Measurements from ENCODE around the gene RAB38. TPM values are rescaled to one million over a fixed set of nuclear protein-coding genes. Genes with fewer than 3 reads are reported as not detected.

The RAB38 gene
- total RNA-seq, 1 experiment from 2014 or later: 77.7 TPM

DNA sequence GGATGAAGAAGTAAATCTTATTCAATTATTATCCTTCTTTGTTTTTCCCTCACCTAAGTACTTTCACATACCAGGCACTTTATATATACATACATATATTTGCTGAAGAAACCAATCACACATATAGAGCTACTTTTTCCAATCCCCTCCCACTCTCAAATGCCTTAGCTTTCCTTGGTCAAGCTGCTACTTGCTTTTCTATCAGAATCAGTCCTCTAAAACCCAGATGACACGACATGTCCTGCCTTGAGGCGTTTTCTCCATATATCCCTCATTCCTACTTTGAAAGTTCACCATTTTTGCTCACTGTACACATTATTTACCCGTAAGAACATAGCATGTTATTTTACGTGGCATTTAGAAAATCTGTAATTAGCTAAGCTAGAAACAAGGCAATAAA is 5.4 kb downstream of the RAB38 start:
- H3K36me3 Mint-ChIP-seq (ENCODE audit: insufficient read depth, unreplicated experiment): peaks cover 16% of the 10 kb centered on the region
- H3K27ac Mint-ChIP-seq (ENCODE audit: low read depth, unreplicated experiment): peak overlapping the region; percentile 70
- DNase-seq (ENCODE audit: unreplicated experiment): peak; percentile 18
- POLR2A ChIA-PET: interaction anchor here (0.6 to 4.5 kb wide), 10 partner anchors 8 to 120 kb away, joined by 3 to 28 read pairs (median 3); no protein-coding TSS in a partner anchor
- intact Hi-C loops (cut with micrococcal nuclease): loop anchor here (5.0 to 10.0 kb wide), 4 partner anchors 68 to 705 kb away; no protein-coding TSS in a partner anchor
- CTCF ChIA-PET: interaction anchor here (0.6 to 2.6 kb wide), 11 partner anchors 11 to 706 kb away, joined by 3 to 16 read pairs (median 3); no protein-coding TSS in a partner anchor
- no peaks in the 10 kb centered on the region for H3K9me3 Mint-ChIP-seq (ENCODE audit: unreplicated experiment)
- BruUV-seq (replicated peaks): TSS peak; percentile 95
- peaks cover 45% of the 10 kb centered on the region for H3K4me1 Mint-ChIP-seq (ENCODE audit: insufficient read depth, unreplicated experiment)
- H3K27me3 Mint-ChIP-seq (ENCODE audit: insufficient read depth, unreplicated experiment): no peaks in the 10 kb centered on the region
- peak overlapping the region; percentile 40 for H3K4me3 Mint-ChIP-seq (ENCODE audit: unreplicated experiment)
- TF ChIP-seq, protein P1, sequence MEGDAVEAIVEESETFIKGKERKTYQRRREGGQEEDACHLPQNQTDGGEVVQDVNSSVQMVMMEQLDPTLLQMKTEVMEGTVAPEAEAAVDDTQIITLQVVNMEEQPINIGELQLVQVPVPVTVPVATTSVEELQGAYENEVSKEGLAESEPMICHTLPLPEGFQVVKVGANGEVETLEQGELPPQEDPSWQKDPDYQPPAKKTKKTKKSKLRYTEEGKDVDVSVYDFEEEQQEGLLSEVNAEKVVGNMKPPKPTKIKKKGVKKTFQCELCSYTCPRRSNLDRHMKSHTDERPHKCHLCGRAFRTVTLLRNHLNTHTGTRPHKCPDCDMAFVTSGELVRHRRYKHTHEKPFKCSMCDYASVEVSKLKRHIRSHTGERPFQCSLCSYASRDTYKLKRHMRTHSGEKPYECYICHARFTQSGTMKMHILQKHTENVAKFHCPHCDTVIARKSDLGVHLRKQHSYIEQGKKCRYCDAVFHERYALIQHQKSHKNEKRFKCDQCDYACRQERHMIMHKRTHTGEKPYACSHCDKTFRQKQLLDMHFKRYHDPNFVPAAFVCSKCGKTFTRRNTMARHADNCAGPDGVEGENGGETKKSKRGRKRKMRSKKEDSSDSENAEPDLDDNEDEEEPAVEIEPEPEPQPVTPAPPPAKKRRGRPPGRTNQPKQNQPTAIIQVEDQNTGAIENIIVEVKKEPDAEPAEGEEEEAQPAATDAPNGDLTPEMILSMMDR (IDR thresholded peaks at IDR 0.05; ENCODE audit: unreplicated experiment): no peak

DNA sequence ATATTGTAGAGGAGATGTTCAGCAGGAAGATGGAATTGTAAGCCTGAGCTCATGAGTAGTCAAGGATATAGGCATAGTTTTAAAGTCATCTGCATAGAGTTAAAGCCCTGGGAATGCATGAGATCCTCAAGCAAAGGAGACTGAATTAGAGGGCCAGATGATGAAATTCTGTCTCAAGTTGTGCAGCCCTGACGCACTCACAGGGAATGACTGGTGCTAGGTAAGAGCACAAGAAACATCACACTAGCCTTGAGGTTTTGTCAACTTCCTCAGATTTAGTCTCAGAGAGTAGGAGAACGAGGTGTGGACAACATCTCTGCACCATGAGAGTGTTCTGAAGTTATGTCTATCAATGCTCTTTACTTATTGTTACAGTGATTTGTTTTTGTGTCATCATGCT is 5.8 kb downstream of the RAB38 start:
- TF ChIP-seq, protein P1 (IDR thresholded peaks at IDR 0.05; ENCODE audit: unreplicated experiment): no peak
- peaks cover 45% of the 10 kb centered on the region for H3K4me1 Mint-ChIP-seq (ENCODE audit: insufficient read depth, unreplicated experiment)
- CTCF ChIA-PET: interaction anchor here (0.6 to 2.6 kb wide), 8 partner anchors 11 to 706 kb away, joined by 3 to 16 read pairs (median 3); no protein-coding TSS in a partner anchor
- no TSS peak for BruUV-seq (replicated peaks)
- no peaks in the 10 kb centered on the region for H3K9me3 Mint-ChIP-seq (ENCODE audit: unreplicated experiment)
- H3K27ac Mint-ChIP-seq (ENCODE audit: low read depth, unreplicated experiment): peak overlapping the region; percentile 70
- intact Hi-C loops (cut with micrococcal nuclease): no loop called here
- peak overlapping the region; percentile 40 for H3K4me3 Mint-ChIP-seq (ENCODE audit: unreplicated experiment)
- peaks cover 16% of the 10 kb centered on the region for H3K36me3 Mint-ChIP-seq (ENCODE audit: insufficient read depth, unreplicated experiment)
- peak; percentile 48 for DNase-seq (ENCODE audit: unreplicated experiment)
- POLR2A ChIA-PET: interaction anchor here (0.7 to 4.5 kb wide), 9 partner anchors 8 to 120 kb away, joined by 3 to 28 read pairs (median 3); no protein-coding TSS in a partner anchor
- H3K27me3 Mint-ChIP-seq (ENCODE audit: insufficient read depth, unreplicated experiment): no peaks in the 10 kb centered on the region

DNA sequence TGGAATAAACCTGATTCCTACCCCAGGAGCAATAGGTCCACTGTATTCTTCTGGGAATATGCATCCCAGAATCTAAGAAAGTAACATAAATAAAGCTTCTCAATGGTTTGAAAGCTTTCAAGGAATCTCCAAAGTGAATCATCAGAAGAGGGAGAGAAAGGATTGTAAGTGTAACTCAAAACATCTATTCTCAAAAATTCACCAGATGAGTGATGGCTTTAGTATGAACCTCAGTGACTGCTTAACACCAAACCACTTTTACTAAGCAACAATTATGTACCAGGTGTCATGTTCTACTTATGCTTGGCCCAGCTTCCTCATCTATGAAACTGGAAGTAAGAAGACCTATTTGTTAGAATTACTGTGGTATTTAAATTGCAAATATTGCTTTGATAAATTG is 7.4 kb downstream of the RAB38 start:
- H3K27me3 Mint-ChIP-seq (ENCODE audit: insufficient read depth, unreplicated experiment): no peaks in the 10 kb centered on the region
- H3K36me3 Mint-ChIP-seq (ENCODE audit: insufficient read depth, unreplicated experiment): peaks cover 16% of the 10 kb centered on the region
- DNase-seq (ENCODE audit: unreplicated experiment): no peak
- POLR2A ChIA-PET: no interaction called here
- intact Hi-C loops (cut with micrococcal nuclease): no loop called here
- TF ChIP-seq, protein P1 (IDR thresholded peaks at IDR 0.05; ENCODE audit: unreplicated experiment): no peak
- BruUV-seq (replicated peaks): no TSS peak
- H3K4me3 Mint-ChIP-seq (ENCODE audit: unreplicated experiment): no peak overlapping the region
- peaks cover 4% of the 10 kb centered on the region for H3K9me3 Mint-ChIP-seq (ENCODE audit: unreplicated experiment)
- CTCF ChIA-PET: no interaction called here
- H3K27ac Mint-ChIP-seq (ENCODE audit: low read depth, unreplicated experiment): no peak overlapping the region
- H3K4me1 Mint-ChIP-seq (ENCODE audit: insufficient read depth, unreplicated experiment): peaks cover 45% of the 10 kb centered on the region

DNA sequence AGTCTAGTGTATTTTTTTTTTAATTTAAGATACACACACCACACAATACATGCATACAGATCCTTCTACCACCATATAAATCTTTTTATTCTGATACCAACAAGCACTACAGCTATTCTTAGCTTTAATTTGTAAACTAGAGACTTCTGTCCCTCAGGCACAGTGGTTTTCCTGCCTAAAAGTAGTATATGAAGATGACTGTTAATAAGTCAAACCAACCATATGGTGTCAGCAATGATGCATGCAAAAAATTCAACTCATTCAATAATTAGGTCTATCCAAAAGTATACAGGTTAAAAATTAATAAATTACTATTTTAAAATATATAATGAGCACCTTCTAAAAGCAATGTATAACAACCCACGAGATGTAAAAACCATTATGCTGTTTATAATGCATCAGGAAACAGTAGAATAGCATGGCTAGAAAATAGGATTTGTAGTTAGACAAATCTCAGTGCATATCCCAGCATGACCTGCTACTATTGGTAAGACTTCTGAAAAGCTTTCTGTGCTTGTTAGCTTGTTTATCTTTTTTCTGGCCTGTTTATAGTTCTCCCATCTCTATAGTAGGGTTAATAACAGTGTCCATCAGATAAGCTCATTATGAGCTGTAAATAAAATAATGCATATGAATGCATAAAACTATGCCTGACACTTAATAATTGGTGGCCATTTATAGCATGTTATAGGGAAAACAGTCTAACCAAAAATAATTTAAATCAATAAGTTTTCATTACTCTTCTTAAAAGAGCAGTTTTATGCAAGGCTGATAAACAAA is 10.2 kb downstream of the RAB38 start:
- ChIA-PET POLR2A (interaction anchor here (0.7 to 2.0 kb wide), 3 partner anchors 10 to 61 kb away, joined by 3 to 6 read pairs (median 5); no protein-coding TSS in a partner anchor), CTCF (interaction anchor here (0.6 to 2.0 kb wide), 10 partner anchors 11 to 701 kb away, joined by 3 to 4 read pairs (median 3); partner anchors contain the start of gene RAB38)
- no peak for DNase-seq (ENCODE audit: unreplicated experiment)
- Mint-ChIP-seq H3K4me1 (ENCODE audit: insufficient read depth, unreplicated experiment) (peaks cover 28% of the 10 kb centered on the region), H3K9me3 (ENCODE audit: unreplicated experiment) (peaks cover 13% of the 10 kb centered on the region), H3K36me3 (ENCODE audit: insufficient read depth, unreplicated experiment) (peaks cover 16% of the 10 kb centered on the region), H3K27ac (ENCODE audit: low read depth, unreplicated experiment) (no peak overlapping the region), H3K27me3 (ENCODE audit: insufficient read depth, unreplicated experiment) (no peaks in the 10 kb centered on the region), H3K4me3 (ENCODE audit: unreplicated experiment) (no peak overlapping the region)
- TF ChIP-seq, protein P1 (IDR thresholded peaks at IDR 0.05; ENCODE audit: unreplicated experiment): no peak
- BruUV-seq (replicated peaks): no TSS peak
- intact Hi-C loops (cut with micrococcal nuclease): no loop called here

Data from MCF 10A (cell line).